ENCODE results near the gene MICB.

Gene MICB

DNA sequence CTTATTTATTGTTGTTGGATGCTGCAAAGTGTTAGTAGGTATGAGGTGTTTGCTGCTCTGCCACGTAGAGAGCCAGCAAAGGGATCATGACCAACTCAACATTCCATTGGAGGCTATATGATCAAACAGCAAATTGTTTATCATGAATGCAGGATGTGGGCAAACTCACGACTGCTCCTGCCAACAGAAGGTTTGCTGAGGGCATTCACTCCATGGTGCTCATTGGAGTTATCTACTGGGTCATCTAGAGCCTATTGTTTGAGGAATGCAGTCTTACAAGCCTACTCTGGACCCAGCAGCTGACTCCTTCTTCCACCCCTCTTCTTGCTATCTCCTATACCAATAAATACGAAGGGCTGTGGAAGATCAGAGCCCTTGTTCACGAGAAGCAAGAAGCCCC lies 12.1 kb downstream of the MICB start:
- H3K79me2 ChIP-seq (ENCODE audit: insufficient read depth, low read depth) = peaks cover 7% of the 10 kb centered on the region; the same call in 1 of the 2 replicates
- H2AFZ ChIP-seq (ENCODE audit: low read depth) = no peak overlapping the region
- no peaks in the 10 kb centered on the region for H3K27me3 ChIP-seq (ENCODE audit: insufficient read depth, low read depth)
- no peak overlapping the region for H3K4me3 ChIP-seq (IDR thresholded peaks at IDR 0.05; ENCODE audit: insufficient read depth, low read depth, low read length)
- no peak overlapping the region for H3K27ac ChIP-seq
- no peaks in the 10 kb centered on the region for H3K4me1 ChIP-seq (ENCODE audit: low read depth, poor library complexity, severe bottlenecking)
- TF ChIP-seq, protein P1, sequence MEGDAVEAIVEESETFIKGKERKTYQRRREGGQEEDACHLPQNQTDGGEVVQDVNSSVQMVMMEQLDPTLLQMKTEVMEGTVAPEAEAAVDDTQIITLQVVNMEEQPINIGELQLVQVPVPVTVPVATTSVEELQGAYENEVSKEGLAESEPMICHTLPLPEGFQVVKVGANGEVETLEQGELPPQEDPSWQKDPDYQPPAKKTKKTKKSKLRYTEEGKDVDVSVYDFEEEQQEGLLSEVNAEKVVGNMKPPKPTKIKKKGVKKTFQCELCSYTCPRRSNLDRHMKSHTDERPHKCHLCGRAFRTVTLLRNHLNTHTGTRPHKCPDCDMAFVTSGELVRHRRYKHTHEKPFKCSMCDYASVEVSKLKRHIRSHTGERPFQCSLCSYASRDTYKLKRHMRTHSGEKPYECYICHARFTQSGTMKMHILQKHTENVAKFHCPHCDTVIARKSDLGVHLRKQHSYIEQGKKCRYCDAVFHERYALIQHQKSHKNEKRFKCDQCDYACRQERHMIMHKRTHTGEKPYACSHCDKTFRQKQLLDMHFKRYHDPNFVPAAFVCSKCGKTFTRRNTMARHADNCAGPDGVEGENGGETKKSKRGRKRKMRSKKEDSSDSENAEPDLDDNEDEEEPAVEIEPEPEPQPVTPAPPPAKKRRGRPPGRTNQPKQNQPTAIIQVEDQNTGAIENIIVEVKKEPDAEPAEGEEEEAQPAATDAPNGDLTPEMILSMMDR (conservative IDR thresholded peaks at IDR 0.05; ENCODE audit: low read depth, low read length) = no peak
- no peaks in the 10 kb centered on the region for H3K36me3 ChIP-seq (ENCODE audit: insufficient read depth)
- no peak overlapping the region for H3K4me2 ChIP-seq
- no peak overlapping the region for H3K9ac ChIP-seq
- H4K20me1 ChIP-seq (ENCODE audit: insufficient read depth) = no peaks in the 10 kb centered on the region

DNA sequence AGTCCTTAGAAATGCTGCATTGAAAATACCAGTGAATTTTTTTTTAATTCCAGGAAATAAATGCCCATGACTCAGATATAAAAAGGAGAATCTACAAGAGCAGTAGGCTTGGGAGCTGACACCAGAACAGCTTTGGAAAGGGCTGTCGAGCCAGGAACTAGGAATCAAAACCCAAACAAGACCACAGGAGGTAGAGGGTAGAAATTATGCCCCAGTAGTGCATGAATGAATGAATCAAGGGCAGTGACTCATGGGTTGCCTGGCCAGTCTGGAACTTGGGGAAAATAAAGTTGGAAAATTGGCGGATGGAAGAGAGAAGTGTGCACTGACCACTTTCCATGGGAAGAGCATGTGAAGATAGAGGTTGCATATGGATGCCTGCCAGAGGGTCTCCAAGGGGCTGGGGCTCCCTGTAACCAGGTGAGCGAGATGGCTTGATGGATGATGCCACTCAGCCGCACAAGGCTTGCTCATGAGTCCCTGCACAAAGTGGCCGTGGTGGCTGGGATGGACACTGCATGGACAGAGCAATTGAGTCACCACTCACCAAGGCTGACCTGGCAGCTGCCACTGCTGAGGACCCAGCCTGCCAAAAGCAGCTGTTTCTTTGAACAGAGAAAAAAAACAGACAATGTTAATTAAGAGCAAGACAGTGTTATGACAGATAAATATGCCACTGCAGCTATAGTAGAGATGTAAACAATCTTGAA lies 15.7 kb downstream of the MICB start:
- no peaks in the 10 kb centered on the region for H3K4me1 ChIP-seq (ENCODE audit: low read depth, poor library complexity, severe bottlenecking)
- TF ChIP-seq, protein P1 (conservative IDR thresholded peaks at IDR 0.05; ENCODE audit: low read depth, low read length) = no peak
- H2AFZ ChIP-seq (ENCODE audit: low read depth) = no peak overlapping the region

DNA sequence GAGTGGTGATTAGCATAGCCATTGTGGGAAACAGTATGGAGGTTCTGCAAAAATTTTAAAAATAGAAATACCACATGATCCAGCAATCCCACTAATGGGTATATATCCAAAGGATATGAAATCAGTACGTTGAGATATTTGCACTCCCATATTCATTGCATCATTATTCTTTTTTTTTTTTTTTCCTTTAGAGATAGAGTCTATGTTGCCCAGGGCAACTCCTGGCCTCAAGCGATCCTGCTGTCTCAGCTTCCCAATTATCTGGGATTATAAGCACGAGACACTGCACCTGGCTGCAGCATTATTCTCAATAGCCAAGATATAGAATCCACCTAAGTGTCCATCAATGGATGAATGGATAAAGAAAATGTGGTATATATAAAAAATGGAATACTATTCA lies 23.9 kb downstream of the MICB start:
- peaks cover 4% of the 10 kb centered on the region; the same call in 1 of the 2 replicates for H3K27me3 ChIP-seq (ENCODE audit: insufficient read depth, low read depth)
- H3K4me1 ChIP-seq (ENCODE audit: low read depth, poor library complexity, severe bottlenecking) = no peaks in the 10 kb centered on the region
- no peak overlapping the region for H3K27ac ChIP-seq
- H3K4me3 ChIP-seq (IDR thresholded peaks at IDR 0.05; ENCODE audit: insufficient read depth, low read depth, low read length) = no peak overlapping the region
- no peaks in the 10 kb centered on the region for H3K79me2 ChIP-seq (ENCODE audit: insufficient read depth, low read depth)
- H2AFZ ChIP-seq (ENCODE audit: low read depth) = no peak overlapping the region
- TF ChIP-seq, protein P1 (conservative IDR thresholded peaks at IDR 0.05; ENCODE audit: low read depth, low read length) = no peak
- H3K36me3 ChIP-seq (ENCODE audit: insufficient read depth) = no peaks in the 10 kb centered on the region
- H3K4me2 ChIP-seq = no peak overlapping the region
- H3K9ac ChIP-seq = no peak overlapping the region
- H4K20me1 ChIP-seq (ENCODE audit: insufficient read depth) = no peaks in the 10 kb centered on the region

More for the DNA sequence above, 15.7 kb downstream of the MICB start:
- H3K9ac ChIP-seq = no peak overlapping the region
- no peaks in the 10 kb centered on the region for H3K79me2 ChIP-seq (ENCODE audit: insufficient read depth, low read depth)
- H3K27me3 ChIP-seq (ENCODE audit: insufficient read depth, low read depth) = peaks cover 4% of the 10 kb centered on the region; the same call in 1 of the 2 replicates
- H4K20me1 ChIP-seq (ENCODE audit: insufficient read depth) = no peaks in the 10 kb centered on the region
- H3K4me3 ChIP-seq (IDR thresholded peaks at IDR 0.05; ENCODE audit: insufficient read depth, low read depth, low read length) = no peak overlapping the region
- no peak overlapping the region for H3K4me2 ChIP-seq
- H3K27ac ChIP-seq = no peak overlapping the region
- H3K36me3 ChIP-seq (ENCODE audit: insufficient read depth) = no peaks in the 10 kb centered on the region

DNA sequence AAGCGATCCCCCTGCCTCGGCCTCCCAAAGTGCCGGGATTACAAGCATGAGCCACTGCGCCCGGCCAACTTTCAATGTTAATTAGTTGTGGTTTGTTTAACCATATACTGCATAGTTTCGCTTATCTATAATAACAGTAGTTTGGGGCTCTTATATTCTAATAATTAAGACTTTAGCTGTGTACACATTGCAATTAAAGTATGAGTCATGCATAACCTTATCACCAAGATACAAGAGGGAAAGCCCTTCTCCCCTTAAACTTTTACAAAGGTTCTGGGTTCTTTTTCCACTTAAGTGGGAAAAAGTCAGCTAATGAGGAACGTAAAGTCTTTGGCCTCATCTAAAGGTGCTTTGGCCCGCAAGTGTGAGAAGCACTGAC lies 27.6 kb downstream of the MICB start:
- H2AFZ ChIP-seq (ENCODE audit: low read depth) = no peak overlapping the region
- H3K36me3 ChIP-seq (ENCODE audit: insufficient read depth) = no peaks in the 10 kb centered on the region
- H4K20me1 ChIP-seq (ENCODE audit: insufficient read depth) = no peaks in the 10 kb centered on the region
- H3K27me3 ChIP-seq (ENCODE audit: insufficient read depth, low read depth) = no peaks in the 10 kb centered on the region
- H3K9ac ChIP-seq = no peak overlapping the region
- no peak overlapping the region for H3K27ac ChIP-seq
- no peaks in the 10 kb centered on the region for H3K79me2 ChIP-seq (ENCODE audit: insufficient read depth, low read depth)
- no peaks in the 10 kb centered on the region for H3K4me1 ChIP-seq (ENCODE audit: low read depth, poor library complexity, severe bottlenecking)
- H3K4me3 ChIP-seq (IDR thresholded peaks at IDR 0.05; ENCODE audit: insufficient read depth, low read depth, low read length) = no peak overlapping the region
- TF ChIP-seq, protein P1 (conservative IDR thresholded peaks at IDR 0.05; ENCODE audit: low read depth, low read length) = no peak
- no peak overlapping the region for H3K4me2 ChIP-seq
